Activated CD4-positive, alpha-beta memory T cell treated with anti-CD3 and anti-CD28 coated beads, Interleukin-2, amount 10 ng/mL, durations not matched to agents 7 days and 5 days (primary cell): ENCODE measurements around the gene FGF3. TPM values are rescaled to one million over a fixed set of nuclear protein-coding genes. Genes with fewer than 3 reads are reported as not detected.

Experiments used
- CTCF ChIA-PET: fragments of 350-600 bp; sonication (Branson Sonifier 250); formaldehyde crosslinking; loops from one replicate; lab custom pipeline; 2021; ENCODE audit warnings: antibody characterized with exemption, inconsistent platforms; lab: Charles Lee
- POLR2A ChIA-PET: fragments of 350-600 bp; sonication (Branson Sonifier 250); formaldehyde crosslinking; loops from one replicate; lab custom pipeline; 2021; ENCODE audit warnings: antibody characterized with exemption; lab: Charles Lee
- DNase-seq: peaks from one replicate; pipeline ENCODE4 v3.0.0-alpha.2; 2020
- H3K27ac Mint-ChIP-seq: one replicate; pipeline ENCODE4 v1.8.0; 2021; ENCODE audit warnings: mild to moderate bottlenecking, mixed read lengths
- H3K27me3 Mint-ChIP-seq: one replicate; pipeline ENCODE4 v1.8.0; 2021; ENCODE audit warnings: mixed read lengths
- H3K36me3 Mint-ChIP-seq: one replicate; pipeline ENCODE4 v1.8.0; 2021; ENCODE audit warnings: low read depth, mixed read lengths
- H3K4me1 Mint-ChIP-seq: one replicate; pipeline ENCODE4 v1.8.0; 2021; ENCODE audit warnings: mixed read lengths
- H3K4me3 Mint-ChIP-seq: one replicate; pipeline ENCODE4 v1.8.0; 2021; ENCODE audit warnings: mild to moderate bottlenecking, mixed read lengths
- H3K9me3 Mint-ChIP-seq: one replicate; pipeline ENCODE4 v1.8.0; 2021; ENCODE audit warnings: mixed read lengths
- total RNA-seq, 2 experiments: library from RNA; stranded (reverse); gene quantifications; one replicate each; pipeline ENCODE4 v1.2.3, GENCODE V29; 2021

FGF3 gene
- total RNA-seq, 2 experiments from 2014 or later, result not detected

GRCh38 chr11:69801513-69802335 lies 17.5 kb downstream of the FGF3 start:
- peaks cover 4% of the 10 kb centered on the region for H3K9me3 Mint-ChIP-seq
- H3K27ac Mint-ChIP-seq, result no peak overlapping the region
- no peaks in the 10 kb centered on the region for H3K4me1 Mint-ChIP-seq
- H3K36me3 Mint-ChIP-seq, result no peaks in the 10 kb centered on the region
- POLR2A ChIA-PET, result no interaction called here
- DNase-seq, result no peak
- H3K27me3 Mint-ChIP-seq, result no peaks in the 10 kb centered on the region
- CTCF ChIA-PET, result no interaction called here
- H3K4me3 Mint-ChIP-seq, result no peak overlapping the region

GRCh38 chr11:69800278-69800677 lies 18.9 kb downstream of the FGF3 start:
- ChIA-PET CTCF (no interaction called here), POLR2A (no interaction called here)
- Mint-ChIP-seq H3K4me1 (no peaks in the 10 kb centered on the region), H3K4me3 (no peak overlapping the region), H3K9me3 (peaks cover 4% of the 10 kb centered on the region), H3K27ac (no peak overlapping the region), H3K27me3 (no peaks in the 10 kb centered on the region), H3K36me3 (no peaks in the 10 kb centered on the region)
- no peak for DNase-seq

GRCh38 chr11:69799582-69799981 lies 19.6 kb downstream of the FGF3 start:
- POLR2A ChIA-PET, result no interaction called here
- no peaks in the 10 kb centered on the region for H3K4me1 Mint-ChIP-seq
- peaks cover 4% of the 10 kb centered on the region for H3K9me3 Mint-ChIP-seq
- H3K27ac Mint-ChIP-seq, result no peak overlapping the region
- H3K4me3 Mint-ChIP-seq, result no peak overlapping the region
- H3K36me3 Mint-ChIP-seq, result no peaks in the 10 kb centered on the region
- CTCF ChIA-PET, result interaction anchor here (0.6 kb wide), 1 partner anchor 474 kb away, joined by 3 read pairs; no protein-coding TSS in a partner anchor
- no peak for DNase-seq
- H3K27me3 Mint-ChIP-seq, result no peaks in the 10 kb centered on the region

- no peak for DNase-seq
- Mint-ChIP-seq H3K36me3 (no peaks in the 10 kb centered on the region), H3K27ac (no peak overlapping the region), H3K27me3 (no peaks in the 10 kb centered on the region), H3K4me3 (no peak overlapping the region), H3K9me3 (peaks cover 4% of the 10 kb centered on the region), H3K4me1 (no peaks in the 10 kb centered on the region)
- CTCF ChIA-PET, result interaction anchor here (0.6 kb wide), 1 partner anchor 474 kb away, joined by 3 read pairs; no protein-coding TSS in a partner anchor
- POLR2A ChIA-PET, result no interaction called here
These were observed 20.1 kb downstream of the FGF3 start for GRCh38 chr11:69799097-69799496.

GRCh38 chr11:69797737-69798528 lies 21.3 kb downstream of the FGF3 start:
- Mint-ChIP-seq H3K27me3 (no peaks in the 10 kb centered on the region), H3K4me3 (no peak overlapping the region), H3K9me3 (peaks cover 4% of the 10 kb centered on the region), H3K27ac (no peak overlapping the region), H3K36me3 (no peaks in the 10 kb centered on the region), H3K4me1 (no peaks in the 10 kb centered on the region)
- CTCF ChIA-PET, result no interaction called here
- no peak for DNase-seq
- POLR2A ChIA-PET, result no interaction called here

- POLR2A ChIA-PET, result no interaction called here
- H3K9me3 Mint-ChIP-seq, result peaks cover 4% of the 10 kb centered on the region
- no peaks in the 10 kb centered on the region for H3K36me3 Mint-ChIP-seq
- no peaks in the 10 kb centered on the region for H3K27me3 Mint-ChIP-seq
- DNase-seq, result no peak
- H3K4me3 Mint-ChIP-seq, result no peak overlapping the region
- H3K4me1 Mint-ChIP-seq, result no peaks in the 10 kb centered on the region
- CTCF ChIA-PET, result no interaction called here
- H3K27ac Mint-ChIP-seq, result no peak overlapping the region
These were observed 22.1 kb downstream of the FGF3 start for GRCh38 chr11:69797156-69797555.

GRCh38 chr11:69796063-69796462 lies 23.2 kb downstream of the FGF3 start:
- DNase-seq, result no peak
- Mint-ChIP-seq H3K27me3 (no peaks in the 10 kb centered on the region), H3K36me3 (no peaks in the 10 kb centered on the region), H3K4me1 (no peaks in the 10 kb centered on the region), H3K9me3 (peaks cover 4% of the 10 kb centered on the region), H3K27ac (no peak overlapping the region), H3K4me3 (no peak overlapping the region)
- ChIA-PET CTCF (no interaction called here), POLR2A (no interaction called here)

- ChIA-PET CTCF (no interaction called here), POLR2A (no interaction called here)
- H3K27me3 Mint-ChIP-seq, result no peaks in the 10 kb centered on the region
- no peak overlapping the region for H3K27ac Mint-ChIP-seq
- H3K9me3 Mint-ChIP-seq, result no peaks in the 10 kb centered on the region
- no peak overlapping the region for H3K4me3 Mint-ChIP-seq
- no peak for DNase-seq
- H3K36me3 Mint-ChIP-seq, result no peaks in the 10 kb centered on the region
- H3K4me1 Mint-ChIP-seq, result no peaks in the 10 kb centered on the region
These were observed 27.7 kb downstream of the FGF3 start for GRCh38 chr11:69791276-69792180.

- ChIA-PET CTCF (no interaction called here), POLR2A (no interaction called here)
- H3K27ac Mint-ChIP-seq, result no peak overlapping the region
- no peaks in the 10 kb centered on the region for H3K27me3 Mint-ChIP-seq
- no peak overlapping the region for H3K4me3 Mint-ChIP-seq
- DNase-seq, result no peak
- H3K4me1 Mint-ChIP-seq, result no peaks in the 10 kb centered on the region
- no peaks in the 10 kb centered on the region for H3K9me3 Mint-ChIP-seq
- no peaks in the 10 kb centered on the region for H3K36me3 Mint-ChIP-seq
These were observed 30.3 kb downstream of the FGF3 start for GRCh38 chr11:69788956-69789355.

GRCh38 chr11:69787906-69788305 lies 31.3 kb downstream of the FGF3 start:
- no peaks in the 10 kb centered on the region for H3K9me3 Mint-ChIP-seq
- POLR2A ChIA-PET, result no interaction called here
- no peak for DNase-seq
- no peak overlapping the region for H3K27ac Mint-ChIP-seq
- H3K36me3 Mint-ChIP-seq, result no peaks in the 10 kb centered on the region
- H3K4me1 Mint-ChIP-seq, result no peaks in the 10 kb centered on the region
- no peaks in the 10 kb centered on the region for H3K27me3 Mint-ChIP-seq
- no peak overlapping the region for H3K4me3 Mint-ChIP-seq
- CTCF ChIA-PET, result no interaction called here

GRCh38 chr11:69787457-69787856 lies 31.8 kb downstream of the FGF3 start:
- Mint-ChIP-seq H3K4me3 (no peak overlapping the region), H3K27me3 (no peaks in the 10 kb centered on the region), H3K9me3 (no peaks in the 10 kb centered on the region), H3K36me3 (no peaks in the 10 kb centered on the region), H3K4me1 (no peaks in the 10 kb centered on the region), H3K27ac (no peak overlapping the region)
- DNase-seq, result no peak
- ChIA-PET CTCF (no interaction called here), POLR2A (no interaction called here)

- DNase-seq, result no peak
- H3K9me3 Mint-ChIP-seq, result no peaks in the 10 kb centered on the region
- ChIA-PET POLR2A (no interaction called here), CTCF (no interaction called here)
- H3K36me3 Mint-ChIP-seq, result no peaks in the 10 kb centered on the region
- no peak overlapping the region for H3K4me3 Mint-ChIP-seq
- H3K27me3 Mint-ChIP-seq, result peaks cover 14% of the 10 kb centered on the region
- H3K27ac Mint-ChIP-seq, result no peak overlapping the region
- no peaks in the 10 kb centered on the region for H3K4me1 Mint-ChIP-seq
These were observed 38.0 kb downstream of the FGF3 start for GRCh38 chr11:69781241-69781640.

GRCh38 chr11:69778373-69778772 lies 40.8 kb downstream of the FGF3 start:
- CTCF ChIA-PET, result interaction anchor here (0.7 kb wide), 3 partner anchors 200 to 1539 kb away, joined by 3 read pairs; no protein-coding TSS in a partner anchor
- Mint-ChIP-seq H3K36me3 (no peaks in the 10 kb centered on the region), H3K4me1 (no peaks in the 10 kb centered on the region), H3K27me3 (peaks cover 22% of the 10 kb centered on the region), H3K27ac (no peak overlapping the region), H3K9me3 (no peaks in the 10 kb centered on the region), H3K4me3 (no peak overlapping the region)
- no peak for DNase-seq
- POLR2A ChIA-PET, result no interaction called here
